Lower leg skin (tissue), 4 donors: Measurements from ENCODE around the gene JPT2. TPM values are rescaled to one million over a fixed set of nuclear protein-coding genes. Genes with fewer than 3 reads are reported as not detected.
"Not testable (repeated sequence)": the region's sequence is repeated elsewhere in the genome, so short reads cannot be mapped to it uniquely, and the experiment has no call there.

Experiments used
- DNase-seq, 2 donors: peaks; one replicate each; pipeline ENCODE4 v3.0.0-alpha.2; 2019; ENCODE audit warnings: low spot score in 2 of 2
- H3K4me3 ChIP-seq: fragments of 200-600 bp; sonication (generic); 2 replicates; pipeline ENCODE4 v1.5.1; 2017; ENCODE audit warnings: mild to moderate bottlenecking, low read depth; ENCODE audit not compliant: poor library complexity, severe bottlenecking
- CTCF ChIP-seq, 3 donors: fragments of 450-650 bp; IDR thresholded peaks; one replicate each; pipeline ENCODE4 v1.5.1; 2016; ENCODE audit warnings: antibody characterized with exemption in 3 of 3, mild to moderate bottlenecking in 3 of 3, moderate library complexity in 2 of 3
- POLR2A ChIP-seq, 2 donors: fragments of 450-650 bp; IDR thresholded peaks; one replicate each; pipeline ENCODE4 v1.6.1; 2016 to 2017; ENCODE audit warnings: antibody characterized with exemption in 2 of 2, mild to moderate bottlenecking in 1 of 2, moderate library complexity in 1 of 2
- WGBS, 2 donors: methylation state at CpG; one replicate each; pipeline ENCODE4 v1.1.5; 2018; 5-methylcytosine and 5-hydroxymethylcytosine counted together
- intact Hi-C: fragments of 100-400 bp; cut with DNase I; formaldehyde crosslinking; loops from one replicate; pipeline ENCODE4 v1.15.0; 2023; ENCODE audit warnings: low total_unique reads
- total RNA-seq, 4 donors: library from RNA; depleted of rRNA; stranded (reverse); fragments of >200 nt; gene quantifications; one replicate each; pipeline ENCODE4 v1.1.0, GENCODE V29; 2016

Gene JPT2
- total RNA-seq, 4 donors from 2014 or later = 23.3 to 40.1 (median 38.1) TPM

GRCh38 chr16:1700246-1700645, 22.2 kb downstream of the JPT2 start:
- intact Hi-C loops = no loop called here
- DNase-seq = no peak
- no peak overlapping the region for H3K4me3 ChIP-seq
- TF ChIP-seq POLR2A (IDR thresholded peaks at IDR 0.05) (no peak), CTCF (IDR thresholded peaks at IDR 0.05) (no peak)
- WGBS, 2 donors = 89 to 93% methylated on average over 3 of the region's 3 CpGs

GRCh38 chr16:1701216-1701878, 23.3 kb downstream of the JPT2 start:
- DNase-seq = no peak
- H3K4me3 ChIP-seq = no peak overlapping the region
- 55 to 62% methylated on average over 6 of the region's 6 CpGs for WGBS, 2 donors
- TF ChIP-seq POLR2A (IDR thresholded peaks at IDR 0.05) (no peak), CTCF (IDR thresholded peaks at IDR 0.05) (no peak)
- intact Hi-C loops = no loop called here

- 0 to 1% methylated on average over 10 to 16 of the region's 16 CpGs for WGBS, 2 donors
- intact Hi-C loops, DNase-seq: not testable (repeated sequence)
- peak overlapping the region; percentile 64 for H3K4me3 ChIP-seq
Observed at GRCh38 chr16:1705324-1705687, 27.2 kb downstream of the JPT2 start.

GRCh38 chr16:1705688-1706385, 27.8 kb downstream of the JPT2 start, which contains the start of gene MAPK8IP3:
MAPK8IP3 (plus strand) TSS chr16:1706195; CDS start chr16:1706340, 145 bp downstream.
- intact Hi-C loops = no loop called here
- DNase-seq = peak; percentile 85 to 98
- H3K4me3 ChIP-seq = peak within 1 kb of the TSS; percentile 64
- WGBS, 2 donors = 0% methylated on average over 38 to 39 of the region's 79 CpGs
- TF ChIP-seq POLR2A (IDR thresholded peaks at IDR 0.05) (peak in 1 of 2 donors; percentile 36), CTCF (IDR thresholded peaks at IDR 0.05) (peak in 2 of 3 donors; percentile 8 to 68)

GRCh38 chr16:1706386-1707192, 28.5 kb downstream of the JPT2 start:
- WGBS, 2 donors = 0 to 1% methylated on average over 26 to 29 of the region's 62 CpGs

More at GRCh38 chr16:1706386-1707192, 28.5 kb downstream of the JPT2 start:
- no peak for TF ChIP-seq POLR2A (IDR thresholded peaks at IDR 0.05)
- TF ChIP-seq CTCF (IDR thresholded peaks at IDR 0.05) = no peak
- H3K4me3 ChIP-seq = peak overlapping the region; percentile 64
- intact Hi-C loops = no loop called here
- peak in 1 of 2 donors; percentile 86 for DNase-seq
